GDM1 (cell line): ENCODE measurements around the gene ADAMTS14.

Source experiments
- DNase-seq: peaks from one replicate; lab custom pipeline; 2025; lab: John Stamatoyannopoulos, UW

Gene ADAMTS14

DNA sequence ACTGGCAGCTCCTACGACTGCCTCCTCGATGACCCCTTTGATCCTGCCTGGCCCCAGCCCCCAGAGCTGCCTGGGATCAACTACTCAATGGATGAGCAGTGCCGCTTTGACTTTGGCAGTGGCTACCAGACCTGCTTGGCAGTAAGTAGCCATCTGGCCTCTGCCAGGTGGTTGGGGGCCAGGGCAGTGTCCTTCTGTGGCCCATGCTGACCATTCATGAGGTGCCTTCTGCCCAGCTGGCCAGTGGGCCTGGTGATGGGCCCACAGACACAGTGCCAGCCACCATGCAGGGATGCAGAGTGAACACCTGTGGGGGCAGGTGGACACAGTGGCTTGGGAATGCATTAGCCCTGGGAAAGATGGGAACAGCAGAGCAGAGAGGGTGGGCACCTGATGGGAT is 62.9 kb downstream of the ADAMTS14 start:
- DNase-seq = no peak

DNA sequence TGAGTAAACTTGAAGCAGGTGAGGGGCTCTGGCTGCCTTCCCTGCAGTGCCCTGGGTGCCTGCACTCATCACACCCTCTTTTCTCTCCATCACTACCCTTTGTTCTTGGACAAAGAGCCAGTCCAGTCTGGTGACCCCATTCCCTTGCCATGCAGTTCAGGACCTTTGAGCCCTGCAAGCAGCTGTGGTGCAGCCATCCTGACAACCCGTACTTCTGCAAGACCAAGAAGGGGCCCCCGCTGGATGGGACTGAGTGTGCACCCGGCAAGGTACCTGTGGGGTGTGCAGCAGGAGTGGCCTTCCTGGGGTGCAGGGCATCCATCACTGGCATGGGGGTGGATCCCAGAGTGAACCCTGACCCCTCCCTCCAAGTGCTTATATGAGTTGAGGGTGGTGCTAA is 64.2 kb downstream of the ADAMTS14 start:
- DNase-seq = no peak

DNA sequence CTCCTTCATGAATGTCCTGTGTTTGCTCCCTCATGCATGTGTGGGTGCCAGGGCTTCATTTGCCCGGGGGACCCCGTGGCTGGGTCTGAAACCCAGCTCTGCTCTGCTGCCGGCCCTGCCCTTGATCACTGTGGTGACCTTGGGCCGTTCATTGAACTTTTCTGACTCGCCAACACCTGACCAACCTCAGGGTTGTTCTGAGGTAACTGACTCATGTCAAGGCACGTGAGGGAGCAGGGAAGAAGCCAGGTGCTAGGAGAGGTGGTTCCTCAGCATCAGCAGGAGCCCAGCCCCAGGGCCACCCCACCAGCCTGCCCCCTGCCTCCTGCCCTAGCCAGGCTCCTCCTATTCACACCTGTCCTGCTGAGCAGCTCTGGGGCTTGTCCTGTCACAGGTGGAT is 64.9 kb downstream of the ADAMTS14 start:
- DNase-seq = no peak

DNA sequence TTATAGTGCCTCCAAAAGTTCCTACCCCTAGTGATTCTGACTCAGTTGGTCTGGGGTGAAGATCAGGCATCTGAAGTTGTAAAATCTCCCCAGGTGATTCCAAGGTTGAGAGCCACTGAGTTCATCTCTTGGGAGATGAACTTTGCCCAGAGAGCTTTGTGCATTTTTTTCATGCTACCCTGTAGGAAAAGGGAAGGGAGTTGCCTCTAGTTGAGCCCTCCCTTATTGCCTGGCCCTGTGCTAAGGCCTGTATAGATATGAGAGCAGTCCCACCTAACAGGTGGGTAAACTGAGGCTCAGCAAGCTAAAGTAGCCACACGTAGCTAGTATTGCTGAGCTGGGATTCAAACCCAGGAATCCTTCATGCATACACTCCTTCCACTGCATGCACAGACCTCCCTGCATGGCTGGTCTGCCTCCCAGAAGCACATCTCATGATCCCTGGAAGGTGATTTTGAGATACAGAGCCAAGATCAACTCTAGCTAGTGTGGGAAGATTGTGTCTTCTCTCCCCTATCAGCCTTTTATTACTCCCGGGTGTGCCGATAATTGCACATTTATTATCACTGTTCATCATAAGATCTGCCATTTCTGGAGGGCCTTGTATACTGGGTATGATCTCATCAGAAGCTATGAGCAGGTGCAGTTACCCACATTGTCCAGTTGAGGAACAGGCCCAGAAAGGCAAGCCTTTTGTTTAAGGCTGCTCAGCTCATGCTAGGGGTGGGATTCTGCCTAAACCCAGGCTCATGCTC is 65.9 kb downstream of the ADAMTS14 start:
- no peak for DNase-seq

DNA sequence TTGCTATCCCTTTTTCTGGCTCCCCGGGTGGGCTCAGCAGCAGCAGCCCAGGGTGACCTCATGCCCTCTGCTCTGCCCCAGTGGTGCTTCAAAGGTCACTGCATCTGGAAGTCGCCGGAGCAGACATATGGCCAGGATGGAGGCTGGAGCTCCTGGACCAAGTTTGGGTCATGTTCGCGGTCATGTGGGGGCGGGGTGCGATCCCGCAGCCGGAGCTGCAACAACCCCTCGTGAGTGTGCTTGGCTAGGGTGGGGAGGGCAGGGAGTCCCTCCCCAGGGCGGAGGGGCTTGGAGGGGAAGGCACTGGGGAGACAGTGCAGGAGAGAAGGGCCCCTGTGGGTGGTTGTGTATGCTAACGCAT is 66.4 kb downstream of the ADAMTS14 start:
- DNase-seq = no peak

DNA sequence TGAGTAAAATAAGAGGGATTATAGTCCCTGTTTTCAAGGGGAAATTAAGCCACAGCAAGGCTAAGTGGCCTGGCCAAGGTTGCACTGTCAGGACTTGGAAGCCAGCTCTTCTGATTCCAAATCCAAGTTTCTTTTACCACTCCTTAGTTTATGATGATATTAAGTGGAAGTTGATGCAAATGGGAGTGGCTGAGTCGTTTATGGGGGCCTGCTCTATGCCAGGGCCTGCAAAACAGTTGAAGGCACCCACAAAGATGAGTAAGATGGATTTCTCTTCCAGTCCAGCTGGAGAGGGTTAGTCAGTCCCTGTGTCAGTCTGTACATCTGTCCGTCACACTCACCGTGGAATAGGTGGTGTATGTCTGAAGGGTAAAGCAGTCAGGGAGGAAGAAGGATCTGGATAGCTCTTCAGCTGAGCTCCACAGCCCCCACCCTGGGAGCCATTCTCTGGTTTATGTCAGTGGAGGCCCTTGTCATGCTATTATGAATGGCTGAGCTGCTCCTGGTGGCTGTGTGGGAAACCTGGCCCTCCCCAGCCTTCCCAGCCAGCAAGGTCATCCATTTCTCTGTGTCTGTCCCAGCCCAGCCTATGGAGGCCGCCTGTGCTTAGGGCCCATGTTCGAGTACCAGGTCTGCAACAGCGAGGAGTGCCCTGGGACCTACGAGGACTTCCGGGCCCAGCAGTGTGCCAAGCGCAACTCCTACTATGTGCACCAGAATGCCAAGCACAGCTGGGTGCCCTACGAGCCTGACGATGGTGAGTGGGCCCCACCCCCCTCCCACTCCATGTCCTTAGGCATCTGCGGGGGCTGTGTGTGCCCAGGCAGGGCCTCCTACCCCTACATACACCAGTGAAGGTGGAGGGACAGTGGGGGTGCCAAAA is 68.3 kb downstream of the ADAMTS14 start:
- DNase-seq = no peak

DNA sequence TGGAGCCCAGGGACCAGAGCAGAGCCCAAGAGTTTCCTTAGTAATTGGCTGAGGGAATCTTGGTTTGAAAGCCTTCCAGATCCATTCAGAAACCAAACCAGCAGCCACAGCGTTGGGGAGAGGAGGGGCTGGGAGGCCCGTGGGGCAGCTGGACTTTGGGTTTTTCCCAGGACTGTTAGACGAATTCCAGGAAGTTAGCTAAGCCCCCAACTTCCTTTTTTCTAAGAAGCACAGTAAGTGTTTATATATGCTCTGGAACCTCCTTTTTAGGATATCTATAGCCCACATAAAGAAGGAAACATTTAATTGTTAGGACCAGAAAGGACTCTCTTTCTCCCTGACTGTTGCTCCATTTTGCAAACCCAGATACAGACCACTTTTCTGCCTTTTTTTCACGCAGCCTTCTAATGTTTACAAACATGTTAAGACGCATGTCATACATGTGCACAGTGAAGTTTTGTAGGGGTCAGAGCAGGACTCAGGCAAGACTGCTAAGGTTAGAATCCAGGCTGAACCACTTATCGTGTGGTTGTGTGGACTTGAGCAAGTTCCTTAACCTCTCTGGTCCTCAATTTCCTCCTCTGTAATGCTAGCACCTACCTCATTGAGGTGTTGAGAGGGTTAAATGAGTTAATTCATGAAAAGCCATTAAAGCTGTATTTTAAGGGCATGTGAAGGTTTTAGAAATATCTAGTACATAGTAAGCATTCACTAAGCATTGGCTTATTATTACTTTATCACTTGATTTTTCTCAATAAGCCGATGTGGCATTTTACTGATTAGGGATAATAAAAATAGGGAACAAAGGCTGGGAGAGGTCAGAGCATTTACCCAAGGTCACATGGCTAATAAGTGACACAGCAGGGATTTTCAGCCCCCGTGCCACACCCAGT is 70.5 kb downstream of the ADAMTS14 start:
- DNase-seq = peak; percentile 20

DNA sequence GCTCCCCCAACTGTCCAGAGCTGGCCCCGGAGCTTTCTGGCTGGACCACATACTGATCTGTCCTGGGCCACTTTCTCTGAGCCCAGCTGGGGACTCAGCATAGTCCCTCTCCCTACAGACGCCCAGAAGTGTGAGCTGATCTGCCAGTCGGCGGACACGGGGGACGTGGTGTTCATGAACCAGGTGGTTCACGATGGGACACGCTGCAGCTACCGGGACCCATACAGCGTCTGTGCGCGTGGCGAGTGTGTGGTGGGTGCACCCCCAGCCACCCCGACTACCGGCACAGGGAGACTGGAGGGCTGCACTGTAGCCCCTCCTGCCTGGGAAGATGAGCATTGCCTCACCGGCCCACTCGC is 71.1 kb downstream of the ADAMTS14 start:
- DNase-seq = no peak

DNA sequence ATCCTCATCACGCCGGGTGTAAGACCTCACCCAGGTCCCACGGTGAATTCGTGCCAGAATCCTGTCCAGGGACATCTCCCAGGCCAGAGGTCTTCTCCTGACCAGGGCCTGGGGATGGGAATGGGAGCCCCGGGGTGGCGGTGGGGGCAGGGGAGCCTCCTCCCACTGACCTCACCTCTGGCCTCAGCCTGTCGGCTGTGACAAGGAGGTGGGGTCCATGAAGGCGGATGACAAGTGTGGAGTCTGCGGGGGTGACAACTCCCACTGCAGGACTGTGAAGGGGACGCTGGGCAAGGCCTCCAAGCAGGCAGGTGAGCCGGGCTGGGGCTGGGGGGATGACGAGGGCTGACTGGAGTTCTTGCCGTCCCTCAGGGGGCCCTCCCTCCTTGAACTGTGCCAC is 71.6 kb downstream of the ADAMTS14 start:
- DNase-seq = no peak

DNA sequence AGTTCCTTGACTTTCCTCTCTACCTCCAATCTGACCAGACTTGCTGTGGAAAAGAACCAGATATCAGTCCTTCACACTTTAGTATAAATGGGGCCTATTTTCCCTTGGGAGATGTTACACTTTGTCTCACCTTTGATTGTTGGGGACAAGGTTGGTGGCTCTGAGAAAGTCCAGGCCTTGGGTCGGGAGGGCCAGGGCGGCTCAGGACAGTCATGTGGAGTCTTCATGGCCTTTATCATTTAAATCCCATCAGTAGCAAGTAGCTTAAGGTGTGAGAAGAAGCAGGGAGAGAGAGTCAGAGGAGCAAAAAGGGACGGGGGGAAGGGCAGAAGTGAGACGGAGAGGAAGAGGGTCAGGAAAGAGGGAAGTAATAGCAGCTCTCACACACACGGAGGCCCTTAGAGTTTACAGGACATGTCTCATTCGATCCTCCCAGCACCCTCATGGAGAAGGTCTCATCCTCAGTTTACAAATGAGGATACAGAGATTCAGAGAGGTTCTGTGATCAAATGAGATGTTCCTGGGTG is 72.4 kb downstream of the ADAMTS14 start:
- DNase-seq = peak; percentile 48

DNA sequence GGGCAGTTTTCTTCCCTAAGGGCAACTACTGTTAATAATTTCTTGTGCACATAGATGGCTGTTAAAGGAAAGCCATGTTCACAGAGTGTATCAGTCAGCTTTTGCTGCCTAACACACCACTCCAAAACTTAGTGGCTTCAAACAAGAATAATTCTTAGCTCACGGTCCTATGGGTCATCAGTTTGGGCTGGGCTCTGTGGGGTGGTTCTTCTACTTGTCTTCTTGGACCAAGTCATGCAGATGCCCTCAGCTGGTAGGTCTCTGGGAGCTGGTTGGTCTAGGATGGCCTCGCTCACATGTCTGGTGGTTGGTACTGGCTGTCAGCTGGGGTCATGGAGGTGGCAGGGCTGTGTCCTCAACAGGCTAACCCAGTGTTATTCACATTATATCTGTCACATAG is 73.2 kb downstream of the ADAMTS14 start:
- no peak for DNase-seq

DNA sequence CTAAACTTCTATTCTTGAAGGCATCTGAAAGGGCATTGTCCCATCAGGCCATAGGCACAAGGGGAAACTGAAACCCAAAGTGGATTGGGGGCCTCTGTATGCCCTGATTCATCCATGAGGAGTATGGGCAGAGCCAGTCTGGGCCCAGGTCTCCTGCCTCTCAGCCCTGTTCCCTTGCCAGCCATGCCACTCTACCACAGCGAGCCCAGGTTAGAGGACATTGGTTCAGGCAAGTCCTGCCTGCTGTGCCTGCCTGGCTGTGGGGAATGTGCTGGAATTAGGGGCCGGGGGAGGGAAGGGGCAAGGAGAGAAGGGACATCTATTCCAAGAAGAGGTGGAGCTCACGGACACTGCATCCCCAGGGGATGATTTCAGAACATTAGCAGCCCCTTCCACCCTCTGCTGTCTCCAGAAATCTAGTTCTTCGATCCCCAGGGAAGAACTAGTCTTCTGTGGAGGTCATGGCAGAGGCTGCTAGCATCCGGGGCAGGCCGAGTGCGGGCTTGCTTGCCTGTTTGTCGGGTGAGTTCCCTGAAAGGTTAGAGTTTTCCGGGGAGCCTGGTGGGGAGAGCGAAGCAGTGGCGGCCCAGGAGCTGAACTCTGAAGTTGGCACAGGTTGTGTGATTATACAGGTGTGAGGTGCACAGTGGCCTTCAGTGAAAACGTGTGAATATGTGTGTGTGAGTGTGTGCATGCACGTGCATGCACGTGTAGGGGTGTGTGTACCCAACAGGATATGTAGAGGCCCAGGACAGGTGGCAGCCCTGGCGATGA is 75.1 kb downstream of the ADAMTS14 start:
- no peak for DNase-seq

DNA sequence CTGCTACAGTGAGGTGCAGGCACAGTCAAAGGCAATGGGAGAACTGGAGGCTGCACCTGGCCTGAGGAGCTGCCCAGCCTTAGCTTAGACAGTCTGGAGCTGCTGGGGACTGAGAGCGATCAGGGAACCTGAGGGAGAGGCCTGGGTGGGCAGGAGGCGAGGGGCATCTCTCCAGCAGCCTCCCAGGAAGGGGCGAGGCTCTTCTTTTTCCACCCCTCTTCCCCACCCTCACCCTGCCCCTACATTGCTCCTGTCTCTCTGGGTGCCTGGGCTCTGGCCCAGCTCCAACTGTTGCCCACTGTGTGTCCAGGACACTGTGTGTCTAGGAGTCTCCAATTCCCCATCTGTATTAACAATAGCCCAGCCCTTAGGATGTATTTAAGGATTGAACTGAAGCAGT is 76.0 kb downstream of the ADAMTS14 start:
- no peak for DNase-seq

DNA sequence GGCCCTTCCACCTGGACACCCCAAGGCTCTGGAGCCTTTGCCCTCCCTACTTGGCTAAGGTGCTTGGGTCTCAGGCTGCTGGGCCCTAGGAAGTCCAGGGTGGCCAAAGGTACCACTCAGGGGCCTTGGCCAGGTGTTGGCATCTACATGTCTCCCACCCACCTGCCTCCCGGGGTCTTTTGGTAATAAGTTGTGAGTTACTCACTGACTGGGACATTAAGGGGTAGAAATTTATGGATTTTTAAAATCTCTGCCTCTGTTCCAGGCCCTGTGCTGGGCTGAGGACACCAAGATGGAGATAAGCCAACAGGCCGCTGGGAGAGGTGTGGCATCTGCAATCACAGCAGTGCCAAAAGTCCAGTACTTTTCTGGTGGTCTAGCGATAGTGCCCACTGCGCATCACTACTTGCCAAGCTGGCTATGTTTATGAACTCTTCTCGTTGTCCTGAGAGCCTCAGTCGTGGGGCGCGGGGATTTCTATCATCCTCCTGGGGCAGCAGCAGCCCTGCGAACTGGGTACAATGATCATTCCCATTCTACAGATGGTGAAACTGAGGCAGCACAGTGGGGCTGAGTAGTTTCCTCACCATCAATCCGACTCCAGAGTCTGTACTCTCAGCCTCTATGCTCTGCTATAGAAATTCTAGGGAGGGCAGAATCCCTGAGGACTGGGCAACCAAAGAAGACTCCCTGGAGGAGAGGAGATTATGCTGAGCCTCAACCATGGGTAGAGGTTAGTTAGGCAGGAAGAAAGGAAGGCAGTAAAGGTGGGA is 76.7 kb downstream of the ADAMTS14 start:
- DNase-seq = no peak

DNA sequence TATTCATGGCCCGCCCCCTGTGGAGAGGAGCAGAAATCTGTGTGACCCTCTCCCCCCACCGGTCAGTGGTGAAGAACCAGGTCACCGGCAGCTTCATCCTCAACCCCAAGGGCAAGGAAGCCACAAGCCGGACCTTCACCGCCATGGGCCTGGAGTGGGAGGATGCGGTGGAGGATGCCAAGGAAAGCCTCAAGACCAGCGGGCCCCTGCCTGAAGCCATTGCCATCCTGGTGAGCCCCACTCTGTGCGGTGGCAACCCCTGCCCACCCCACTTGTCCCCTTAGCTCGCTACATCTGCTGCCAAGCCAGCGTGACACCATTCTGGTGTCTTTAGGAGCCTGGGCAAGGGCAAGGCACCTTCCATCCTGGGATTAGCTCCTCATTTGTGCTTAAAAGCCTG is 77.5 kb downstream of the ADAMTS14 start:
- DNase-seq = no peak

DNA sequence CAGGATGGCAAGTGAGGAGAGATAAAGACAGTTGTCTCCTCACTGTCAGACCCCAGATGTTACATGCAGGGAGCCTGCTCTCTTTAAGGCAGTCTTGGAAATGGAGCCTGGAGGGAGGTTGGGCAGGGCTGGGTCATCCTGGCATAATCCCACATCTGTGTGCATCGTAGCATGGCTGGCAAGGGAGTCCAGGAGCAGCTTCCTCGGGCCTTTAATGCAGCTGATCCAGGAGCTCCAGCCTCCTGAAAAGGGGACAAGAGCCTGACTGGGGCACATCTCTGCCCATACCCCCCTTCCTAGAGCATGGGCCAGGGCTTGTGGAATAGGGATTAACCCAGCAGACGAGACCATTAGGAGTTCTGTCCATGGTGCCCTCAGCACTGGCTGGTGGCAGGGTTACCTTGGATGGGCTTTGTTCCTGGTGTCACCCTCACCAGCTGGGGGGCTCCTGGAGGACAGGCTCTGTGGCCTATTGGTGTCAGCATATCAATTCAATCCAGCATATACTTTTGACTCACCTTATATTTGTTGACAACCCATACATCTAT is 77.9 kb downstream of the ADAMTS14 start:
- DNase-seq = no peak

DNA sequence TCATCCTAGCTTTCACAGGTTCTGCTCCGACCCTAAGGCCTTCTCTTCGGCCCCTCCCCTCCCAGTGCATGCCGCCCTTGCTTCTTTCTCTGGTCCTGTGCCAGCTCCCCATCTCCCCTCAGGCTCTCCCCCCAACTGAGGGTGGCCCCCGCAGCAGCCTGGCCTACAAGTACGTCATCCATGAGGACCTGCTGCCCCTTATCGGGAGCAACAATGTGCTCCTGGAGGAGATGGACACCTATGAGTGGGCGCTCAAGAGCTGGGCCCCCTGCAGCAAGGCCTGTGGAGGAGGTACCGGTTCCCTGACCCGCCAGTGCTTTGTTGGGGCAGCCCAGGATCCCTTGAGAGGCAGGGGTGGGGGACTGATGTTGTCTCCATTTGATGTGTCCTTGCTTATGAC is 79.0 kb downstream of the ADAMTS14 start:
- DNase-seq = no peak

DNA sequence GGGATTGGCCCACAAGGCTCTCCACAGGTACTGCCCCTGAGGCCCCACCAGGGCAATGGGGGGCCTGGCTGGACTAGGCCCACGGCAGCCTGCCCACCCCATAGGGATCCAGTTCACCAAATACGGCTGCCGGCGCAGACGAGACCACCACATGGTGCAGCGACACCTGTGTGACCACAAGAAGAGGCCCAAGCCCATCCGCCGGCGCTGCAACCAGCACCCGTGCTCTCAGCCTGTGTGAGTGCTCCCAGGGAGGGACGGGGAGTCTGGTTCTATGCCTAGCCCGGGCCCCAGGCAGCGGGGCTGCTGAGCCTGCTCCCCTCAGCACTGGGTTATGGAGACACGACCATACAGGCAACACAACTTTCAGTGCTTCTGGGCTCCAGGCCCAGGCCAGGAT is 79.7 kb downstream of the ADAMTS14 start:
- DNase-seq = no peak

DNA sequence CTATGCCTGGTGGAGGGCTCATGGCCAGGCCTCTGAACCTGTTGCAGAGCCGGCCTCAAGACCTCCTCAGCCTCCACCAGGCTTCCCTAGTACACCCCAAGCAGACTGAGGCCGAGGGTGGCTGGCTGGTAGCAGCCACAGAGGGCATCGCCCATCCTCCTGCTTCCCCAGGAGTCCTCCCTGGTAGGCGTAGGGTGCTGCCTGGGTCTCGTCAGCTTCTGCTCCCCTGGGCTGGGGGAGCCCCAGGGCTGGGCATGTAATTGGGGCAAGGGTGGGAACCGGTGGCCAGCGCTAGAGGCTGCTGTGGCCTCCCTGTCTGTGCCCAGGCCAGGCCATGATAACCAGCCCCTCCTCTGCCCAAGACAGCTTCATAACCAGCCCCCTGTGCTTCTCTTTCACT is 80.3 kb downstream of the ADAMTS14 start:
- no peak for DNase-seq

DNA sequence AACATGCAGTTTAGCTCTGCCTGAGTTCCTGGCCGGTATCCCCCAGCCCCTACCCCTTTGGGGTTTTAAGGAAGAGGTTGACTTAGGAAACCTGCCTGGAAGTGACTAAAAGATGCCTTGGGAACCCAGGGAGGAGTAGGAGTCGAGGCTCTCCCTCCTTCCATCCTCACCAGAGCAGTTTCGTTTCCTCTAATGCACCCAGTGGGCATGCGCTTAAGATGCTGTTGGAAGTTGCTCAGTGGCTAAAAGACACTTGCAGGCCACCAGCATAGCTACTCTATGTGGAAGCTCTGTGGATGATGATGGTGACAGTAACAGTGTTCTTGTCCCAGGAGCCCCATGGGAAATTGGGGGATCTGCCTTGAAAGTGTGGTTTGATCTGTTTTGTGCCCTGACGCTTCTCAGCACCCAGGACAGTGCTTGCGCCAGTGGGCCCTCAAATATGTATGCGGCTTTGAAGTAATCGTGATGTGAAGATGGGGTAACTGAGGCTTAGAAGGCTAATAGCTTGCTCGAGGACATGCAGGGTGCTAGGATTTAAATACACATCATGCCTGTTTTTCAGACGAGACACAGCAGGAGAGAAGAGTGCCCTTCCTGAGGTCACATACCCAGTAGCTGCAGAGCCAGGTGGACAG is 80.8 kb downstream of the ADAMTS14 start:
- DNase-seq = no peak
